ENCODE data around the gene NLRP13. TPM values are rescaled to one million over a fixed set of nuclear protein-coding genes. Genes with fewer than 3 reads are reported as not detected.

NLRP13 gene
- total and polyA plus RNA-seq, 2 of the 8 experiments (the other 6 are each of a cell fraction or from before 2014, with no cell fraction given), result not detected

GRCh38 chr19:55901369-55902079 is 30.6 kb downstream of the NLRP13 start:
- Histone ChIP-seq H3K23ac (ENCODE audit: insufficient read length) (no peak overlapping the region), H3K18ac (ENCODE audit: extremely low read depth, low read length) (no peak overlapping the region), H2BK5ac (ENCODE audit: low read depth, low read length) (no peak overlapping the region), H4K20me1 (replicated peaks in 1 of 2; ENCODE audit: control insufficient read depth in 1 of 2, insufficient read depth in 2 of 2, low read length in 2 of 2) (no peaks in the 10 kb centered on the region), H3K14ac (ENCODE audit: insufficient read length) (no peak overlapping the region), H3K56ac (replicated peaks; ENCODE audit: insufficient read length, low read depth, low read length) (no peak overlapping the region), H3K4ac (replicated peaks; ENCODE audit: insufficient read length, low read depth, low read length) (no peak overlapping the region), H3K79me2 (ENCODE audit: control insufficient read depth in 1 of 2, insufficient read depth in 2 of 2, low read length in 2 of 2) (no peaks in the 10 kb centered on the region), H2BK120ac (replicated peaks; ENCODE audit: low read depth, low read length) (no peak overlapping the region), H2AFZ (ENCODE audit: low read length) (no peak overlapping the region), H3K27ac (ENCODE audit: low read depth, low read length) (no peak overlapping the region), H4K5ac (ENCODE audit: insufficient read length, low read depth, low read length) (no peak overlapping the region), H3K4me1 (replicated peaks in 1 of 4; ENCODE audit: control insufficient read depth in 3 of 4, insufficient read depth in 4 of 4, low read length in 3 of 4) (no peaks in the 10 kb centered on the region), H3K27me3 (replicated peaks in 1 of 4; ENCODE audit: control insufficient read depth in 3 of 4, extremely low read depth in 1 of 4, insufficient read depth in 3 of 4, low read length in 3 of 4) (no peaks in the 10 kb centered on the region), H3K79me1 (ENCODE audit: low read depth, low read length) (no peaks in the 10 kb centered on the region), H3K4me2 (ENCODE audit: insufficient read depth in 1 of 2, low read depth in 2 of 2, low read length in 2 of 2) (no peak overlapping the region), H3K36me3 (ENCODE audit: control insufficient read depth in 2 of 4, insufficient read depth in 4 of 4, low read length in 3 of 4) (no peaks in the 10 kb centered on the region), H2BK12ac (ENCODE audit: low read depth, low read length) (no peak overlapping the region), H4K8ac (ENCODE audit: extremely low read depth, insufficient read depth, low read length) (no peak overlapping the region), H3K9me3 (ENCODE audit: insufficient read depth in 2 of 2, low read depth in 1 of 2, low read length in 1 of 2) (peaks cover 69 to 75% of the 10 kb centered on the region in 2 experiments), H3K4me3 (ENCODE audit: extremely low read depth in 1 of 4, insufficient read depth in 2 of 4, low read depth in 3 of 4, low read length in 4 of 4) (no peak overlapping the region), H3K23me2 (ENCODE audit: low read depth, low read length) (no peaks in the 10 kb centered on the region), H4K91ac (replicated peaks; ENCODE audit: insufficient read length, low read length) (no peak overlapping the region), H2AK5ac (ENCODE audit: low read depth, low read length) (no peak overlapping the region), H2BK20ac (ENCODE audit: low read length) (no peak overlapping the region), H2BK15ac (ENCODE audit: low read length) (no peak overlapping the region), H3K9ac (replicated peaks in 1 of 4; ENCODE audit: extremely low read depth in 1 of 4, low read depth in 3 of 4, low read length in 3 of 4) (no peak overlapping the region)
- FAIRE-seq (no peak), DNase-seq (ENCODE audit: low read depth in 1 of 2, low spot score in 2 of 2) (no peak)
- WGBS, 2 experiments (ENCODE audit: extremely low coverage in 1 of 2, insufficient coverage in 1 of 2, insufficient read length in 1 of 2, insufficient replicate concordance in 2 of 2, low coverage in 1 of 2, low lambda C conversion rate in 2 of 2, missing lambda C conversion rate in 1 of 2), result 77% methylated on average over 13 of the region's 13 CpGs; no CpG with 5 or more reads in 1 of the 2 experiments
- no peak for TF ChIP-seq HDAC2 (IDR thresholded peaks at IDR 0.05; ENCODE audit: borderline replicate concordance in 1 of 2, low read depth in 2 of 2, low read length in 2 of 2)
- no peak for TF ChIP-seq EZH2 (IDR thresholded peaks at IDR 0.05; ENCODE audit: low read depth, low read length, severe bottlenecking)
- no peak for TF ChIP-seq SUZ12 (IDR thresholded peaks at IDR 0.05; ENCODE audit: low read length)
- ChIA-PET CTCF (ENCODE audit: partially characterized antibody) (no interaction called here), POLR2A (ENCODE audit: partially characterized antibody) (no interaction called here)

All from H1 (cell line).